ENCODE results near the gene ATAT1. TPM values are rescaled to one million over a fixed set of nuclear protein-coding genes. Genes with fewer than 3 reads are reported as not detected.

The ATAT1 gene
- total RNA-seq, 1 experiment from 2014 or later, result 15.8 TPM

- BruUV-seq (replicated peaks), result no TSS peak
- Histone ChIP-seq H3K4me3 (ENCODE audit: low read depth in 2 of 2, low read length in 2 of 2) (no peak overlapping the region), H3K36me3 (ENCODE audit: control insufficient read depth, insufficient read depth, low read length) (no peaks in the 10 kb centered on the region; the same call in 1 of the 2 replicates), H3K4me1 (ENCODE audit: control insufficient read depth, insufficient read depth, low read length) (peaks cover 17% of the 10 kb centered on the region), H3K27me3 (ENCODE audit: control insufficient read depth, insufficient read depth, low read length) (no peaks in the 10 kb centered on the region), H3K27ac (ENCODE audit: low read length) (no peak overlapping the region), H3K9me3 (ENCODE audit: control insufficient read depth, insufficient read depth, low read depth, low read length) (no peaks in the 10 kb centered on the region)
- ChIA-PET CTCF (no interaction called here), POLR2A (no interaction called here)
- TF ChIP-seq SIN3A (IDR thresholded peaks at IDR 0.05; ENCODE audit: borderline replicate concordance, insufficient read depth, low read depth, low read length) (no peak), REST (IDR thresholded peaks at IDR 0.05; ENCODE audit: insufficient read depth in 1 of 2, low read depth in 2 of 2, low read length in 1 of 2) (no peak), CTCF (IDR thresholded peaks at IDR 0.05) (no peak), TCF7L2 (IDR thresholded peaks at IDR 0.05; ENCODE audit: low read depth, low read length) (no peak), POLR2AphosphoS5 (IDR thresholded peaks at IDR 0.05; ENCODE audit: low read depth, low read length) (no peak)
- ATAC-seq (no peak), DNase-seq (ENCODE audit: low read depth, low spot score) (no peak)
- in situ Hi-C loops (cut with HindIII; ENCODE audit: low pct_unique_long_range_greater_than_20kb, low sequenced_read_pairs), result no loop called here
- intact Hi-C loops (cut with micrococcal nuclease; ENCODE audit: unreplicated experiment), result no loop called here
These were observed 17.0 kb downstream of the ATAT1 start for GRCh38 chr6:30643656-30644055.

- intact Hi-C loops (cut with micrococcal nuclease; ENCODE audit: unreplicated experiment) (no loop called here), in situ Hi-C loops (cut with HindIII; ENCODE audit: low pct_unique_long_range_greater_than_20kb, low sequenced_read_pairs) (no loop called here)
- no peak overlapping the region for H3K4me3 ChIP-seq (ENCODE audit: low read depth in 2 of 2, low read length in 2 of 2)
- no peak for DNase-seq (ENCODE audit: low read depth, low spot score)
- H3K27ac ChIP-seq (ENCODE audit: low read length), result no peak overlapping the region
- POLR2A ChIA-PET, result no interaction called here
- no peaks in the 10 kb centered on the region for H3K27me3 ChIP-seq (ENCODE audit: control insufficient read depth, insufficient read depth, low read length)
- peaks cover 17% of the 10 kb centered on the region for H3K4me1 ChIP-seq (ENCODE audit: control insufficient read depth, insufficient read depth, low read length)
- no TSS peak for BruUV-seq (replicated peaks)
- H3K9me3 ChIP-seq (ENCODE audit: control insufficient read depth, insufficient read depth, low read depth, low read length), result no peaks in the 10 kb centered on the region
- H3K36me3 ChIP-seq (ENCODE audit: control insufficient read depth, insufficient read depth, low read length), result no peaks in the 10 kb centered on the region; the same call in 1 of the 2 replicates
- no peak for ATAC-seq
- CTCF ChIA-PET, result no interaction called here
- TF ChIP-seq POLR2AphosphoS5 (IDR thresholded peaks at IDR 0.05; ENCODE audit: low read depth, low read length) (no peak), CTCF (IDR thresholded peaks at IDR 0.05) (no peak), TCF7L2 (IDR thresholded peaks at IDR 0.05; ENCODE audit: low read depth, low read length) (no peak), SIN3A (IDR thresholded peaks at IDR 0.05; ENCODE audit: borderline replicate concordance, insufficient read depth, low read depth, low read length) (no peak), REST (IDR thresholded peaks at IDR 0.05; ENCODE audit: insufficient read depth in 1 of 2, low read depth in 2 of 2, low read length in 1 of 2) (no peak)
These were observed 18.1 kb downstream of the ATAT1 start for GRCh38 chr6:30644769-30645168.

All from Panc1 (cell line).